Measurements from ENCODE around the gene SCYGR5. TPM values are rescaled to one million over a fixed set of nuclear protein-coding genes. Genes with fewer than 3 reads are reported as not detected.

SCYGR5 gene
- total RNA-seq, 6 donors from 2014 or later: not detected

- H3K4me1 ChIP-seq: no peaks in the 10 kb centered on the region
- no peaks in the 10 kb centered on the region for H3K9me3 ChIP-seq
- no peak for ATAC-seq (ENCODE audit: low FRiP score in 2 of 2)
- TF ChIP-seq, protein P1, sequence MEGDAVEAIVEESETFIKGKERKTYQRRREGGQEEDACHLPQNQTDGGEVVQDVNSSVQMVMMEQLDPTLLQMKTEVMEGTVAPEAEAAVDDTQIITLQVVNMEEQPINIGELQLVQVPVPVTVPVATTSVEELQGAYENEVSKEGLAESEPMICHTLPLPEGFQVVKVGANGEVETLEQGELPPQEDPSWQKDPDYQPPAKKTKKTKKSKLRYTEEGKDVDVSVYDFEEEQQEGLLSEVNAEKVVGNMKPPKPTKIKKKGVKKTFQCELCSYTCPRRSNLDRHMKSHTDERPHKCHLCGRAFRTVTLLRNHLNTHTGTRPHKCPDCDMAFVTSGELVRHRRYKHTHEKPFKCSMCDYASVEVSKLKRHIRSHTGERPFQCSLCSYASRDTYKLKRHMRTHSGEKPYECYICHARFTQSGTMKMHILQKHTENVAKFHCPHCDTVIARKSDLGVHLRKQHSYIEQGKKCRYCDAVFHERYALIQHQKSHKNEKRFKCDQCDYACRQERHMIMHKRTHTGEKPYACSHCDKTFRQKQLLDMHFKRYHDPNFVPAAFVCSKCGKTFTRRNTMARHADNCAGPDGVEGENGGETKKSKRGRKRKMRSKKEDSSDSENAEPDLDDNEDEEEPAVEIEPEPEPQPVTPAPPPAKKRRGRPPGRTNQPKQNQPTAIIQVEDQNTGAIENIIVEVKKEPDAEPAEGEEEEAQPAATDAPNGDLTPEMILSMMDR (IDR thresholded peaks at IDR 0.05): no peak
- no peak for TF ChIP-seq POLR2A (IDR thresholded peaks at IDR 0.05)
- no peak for TF ChIP-seq POLR2AphosphoS5 (IDR thresholded peaks at IDR 0.05)
- TF ChIP-seq EP300 (IDR thresholded peaks at IDR 0.05): no peak
- no peaks in the 10 kb centered on the region for H3K27me3 ChIP-seq
- 85 to 90% methylated on average over 3 of the region's 3 CpGs for WGBS, 2 donors
- no peak for DNase-seq
- no peak overlapping the region for H3K27ac ChIP-seq
- peaks cover 0 to 3% (median 0%) of the 10 kb centered on the region in 4 donors for H3K36me3 ChIP-seq
- no peak overlapping the region for H3K4me3 ChIP-seq
Observed at GRCh38 chr2:227687189-227687588, 20.6 kb downstream of the SCYGR5 start.

DNA sequence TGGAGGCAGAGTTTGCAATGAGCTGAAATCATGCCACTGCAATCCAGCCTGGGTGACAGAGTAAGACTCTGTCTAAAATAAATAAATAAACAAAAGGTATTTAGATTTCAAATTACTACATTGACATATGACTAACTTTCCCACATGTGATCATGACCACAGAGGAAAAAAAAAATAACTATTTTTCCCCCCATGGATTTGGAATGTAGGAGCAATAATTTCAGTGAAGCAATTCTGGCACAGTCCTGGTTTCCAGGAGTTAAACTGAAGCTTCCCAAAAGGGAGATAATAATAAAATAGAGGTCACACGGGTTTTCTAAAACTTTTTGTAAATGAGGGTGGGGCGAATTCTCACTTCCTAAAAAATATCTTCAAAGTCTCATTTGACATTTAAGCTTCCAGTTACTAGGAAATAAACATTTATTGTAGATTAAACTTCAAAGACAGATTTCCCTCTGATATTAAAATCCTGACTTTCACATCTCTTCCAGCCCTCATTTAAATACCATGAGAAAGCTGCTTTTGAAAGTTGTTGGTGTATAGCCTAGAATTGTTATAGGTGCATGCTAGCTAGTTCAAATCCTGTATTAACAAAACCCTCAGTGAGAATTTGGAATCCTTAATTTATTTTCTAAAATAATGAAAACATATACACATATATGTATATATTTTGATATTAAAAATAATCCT is 30.5 kb downstream of the SCYGR5 start:
- 43 to 54% methylated on average over 2 of the region's 2 CpGs for WGBS, 2 donors
- Histone ChIP-seq H3K4me3 (no peak overlapping the region), H3K36me3 (no peaks in the 10 kb centered on the region), H3K4me1 (no peaks in the 10 kb centered on the region), H3K27ac (no peak overlapping the region), H3K27me3 (no peaks in the 10 kb centered on the region), H3K9me3 (no peaks in the 10 kb centered on the region)
- DNase-seq (no peak), ATAC-seq (ENCODE audit: low FRiP score in 2 of 2) (no peak)
- TF ChIP-seq POLR2A (IDR thresholded peaks at IDR 0.05) (no peak), EP300 (IDR thresholded peaks at IDR 0.05) (no peak), POLR2AphosphoS5 (IDR thresholded peaks at IDR 0.05) (no peak)
- TF ChIP-seq, protein P1 (IDR thresholded peaks at IDR 0.05): no peak

GRCh38 chr2:227701556-227701955 is 35.0 kb downstream of the SCYGR5 start:
- Histone ChIP-seq H3K4me1 (peaks cover 0 to 7% (median 2%) of the 10 kb centered on the region in 4 donors), H3K27ac (no peak overlapping the region), H3K4me3 (no peak overlapping the region), H3K9me3 (no peaks in the 10 kb centered on the region), H3K36me3 (no peaks in the 10 kb centered on the region), H3K27me3 (no peaks in the 10 kb centered on the region)
- 65 to 80% methylated on average over 3 of the region's 3 CpGs for WGBS, 2 donors
- ATAC-seq (ENCODE audit: low FRiP score in 2 of 2): no peak
- DNase-seq: no peak
- TF ChIP-seq POLR2A (IDR thresholded peaks at IDR 0.05): no peak
- TF ChIP-seq POLR2AphosphoS5 (IDR thresholded peaks at IDR 0.05): no peak
- TF ChIP-seq, protein P1 (IDR thresholded peaks at IDR 0.05): no peak
- no peak for TF ChIP-seq EP300 (IDR thresholded peaks at IDR 0.05)

- Histone ChIP-seq H3K9me3 (no peaks in the 10 kb centered on the region), H3K4me3 (no peak overlapping the region), H3K27me3 (no peaks in the 10 kb centered on the region), H3K4me1 (peaks cover 0 to 7% (median 2%) of the 10 kb centered on the region in 4 donors), H3K27ac (peak overlapping the region; percentile 42 to 60 (median 47)), H3K36me3 (no peaks in the 10 kb centered on the region)
- TF ChIP-seq POLR2AphosphoS5 (IDR thresholded peaks at IDR 0.05) (no peak), EP300 (IDR thresholded peaks at IDR 0.05) (peak in 2 of 4 donors; percentile 5 to 54), POLR2A (IDR thresholded peaks at IDR 0.05) (no peak)
- TF ChIP-seq, protein P1 (IDR thresholded peaks at IDR 0.05): no peak
- 51 to 61% methylated on average over 3 to 4 of the region's 4 CpGs for WGBS, 2 donors
- ATAC-seq (ENCODE audit: low FRiP score in 2 of 2) (peak; percentile 79 to 82), DNase-seq (no peak)
Observed at GRCh38 chr2:227703280-227703732, 36.7 kb downstream of the SCYGR5 start.

DNA sequence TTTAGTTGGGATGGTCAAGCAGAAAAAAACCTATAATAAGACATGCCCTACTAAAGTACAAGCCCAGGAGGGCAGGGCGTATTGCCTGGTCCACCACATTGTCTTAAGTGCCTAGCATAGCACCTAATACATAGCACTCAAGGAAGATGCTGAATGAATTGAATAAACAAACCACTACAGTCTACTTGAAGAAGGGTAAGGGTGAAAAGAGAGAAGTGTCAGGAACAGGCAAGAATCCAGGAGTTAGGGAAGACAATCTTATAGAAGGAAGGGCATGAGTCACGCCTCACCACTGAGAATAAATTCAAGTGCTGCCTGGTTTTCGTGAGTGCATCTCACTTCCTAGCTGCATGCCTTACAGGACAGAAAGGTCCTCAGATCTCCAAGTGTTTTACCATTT is 37.4 kb downstream of the SCYGR5 start:
- Histone ChIP-seq H3K4me3 (no peak overlapping the region), H3K27me3 (no peaks in the 10 kb centered on the region), H3K9me3 (no peaks in the 10 kb centered on the region), H3K36me3 (no peaks in the 10 kb centered on the region), H3K27ac (peak overlapping the region; percentile 42 to 60 (median 47)), H3K4me1 (peaks cover 0 to 7% (median 2%) of the 10 kb centered on the region in 4 donors)
- DNase-seq: no peak
- ATAC-seq (ENCODE audit: low FRiP score in 2 of 2): peak; percentile 39 to 44
- no peak for TF ChIP-seq POLR2A (IDR thresholded peaks at IDR 0.05)
- TF ChIP-seq, protein P1 (IDR thresholded peaks at IDR 0.05): no peak
- TF ChIP-seq POLR2AphosphoS5 (IDR thresholded peaks at IDR 0.05): no peak
- no peak for TF ChIP-seq EP300 (IDR thresholded peaks at IDR 0.05)
- WGBS, 2 donors: 42 to 60% methylated on average over 3 of the region's 3 CpGs
